ENCODE data around the gene EFEMP1. TPM values are rescaled to one million over a fixed set of nuclear protein-coding genes. Genes with fewer than 3 reads are reported as not detected.

EFEMP1 gene
- total and polyA plus RNA-seq, 4 donors, result 0.65 to 11.5 (median 6.5) TPM

- no peak overlapping the region for H3K27ac ChIP-seq (ENCODE audit: low read depth in 1 of 2, low read length in 2 of 2)
Observed at GRCh38 chr2:55860832-55861231, 62.8 kb downstream of the EFEMP1 start.

More at GRCh38 chr2:55860832-55861231, 62.8 kb downstream of the EFEMP1 start:
- Histone ChIP-seq H3K27me3 (ENCODE audit: control insufficient read depth in 4 of 4, insufficient read depth in 4 of 4, low read length in 3 of 4) (no peaks in the 10 kb centered on the region), H3K4me3 (ENCODE audit: low read depth in 1 of 3, low read length in 3 of 3) (no peak overlapping the region), H3K4me1 (ENCODE audit: control insufficient read depth in 4 of 4, insufficient read depth in 4 of 4, low read length in 3 of 4) (no peaks in the 10 kb centered on the region), H3K36me3 (ENCODE audit: control insufficient read depth in 4 of 4, insufficient read depth in 3 of 4, low read depth in 1 of 4, low read length in 3 of 4) (no peaks in the 10 kb centered on the region), H3K9me3 (ENCODE audit: control insufficient read depth in 4 of 4, low read length in 3 of 4) (no peaks in the 10 kb centered on the region), H3K9ac (ENCODE audit: low read depth in 1 of 2, low read length in 2 of 2) (no peak overlapping the region)
- DNase-seq (ENCODE audit: low spot score), result no peak
- 89% methylated on average over 2 of the region's 2 CpGs for WGBS
- TF ChIP-seq TAF1 (conservative IDR thresholded peaks at IDR 0.05) (no peak), RAD21 (IDR thresholded peaks at IDR 0.05) (no peak), CTCF (IDR thresholded peaks at IDR 0.05; ENCODE audit: low read depth, low read length, missing input control) (no peak), ZBTB33 (IDR thresholded peaks at IDR 0.05) (no peak), NR2F2 (IDR thresholded peaks at IDR 0.05) (no peak), MAX (IDR thresholded peaks at IDR 0.05) (no peak), EGR1 (IDR thresholded peaks at IDR 0.05; ENCODE audit: low read depth in 2 of 2) (no peak), REST (IDR thresholded peaks at IDR 0.05) (no peak), HNF4A (conservative IDR thresholded peaks at IDR 0.05) (no peak), RXRA (IDR thresholded peaks at IDR 0.05) (no peak), YY1 (IDR thresholded peaks at IDR 0.05) (no peak), ATF3 (IDR thresholded peaks at IDR 0.05) (no peak), SP1 (IDR thresholded peaks at IDR 0.05) (no peak), JUND (IDR thresholded peaks at IDR 0.05) (no peak), HNF4G (IDR thresholded peaks at IDR 0.05) (no peak)
